ENCODE results near the gene ARHGAP42. TPM values are rescaled to one million over a fixed set of nuclear protein-coding genes. Genes with fewer than 3 reads are reported as not detected.

Gene ARHGAP42
- total RNA-seq, 1 donor = 1.4 TPM

GRCh38 chr11:100753172-100753543, 66.1 kb downstream of the ARHGAP42 start:
- Histone ChIP-seq H3K9me3 (ENCODE audit: low read depth, low read length) (peaks cover 3% of the 10 kb centered on the region), H3K27me3 (ENCODE audit: insufficient read depth, low read length) (no peaks in the 10 kb centered on the region), H3K4me1 (ENCODE audit: insufficient read depth, low read length) (no peaks in the 10 kb centered on the region), H3K4me3 (ENCODE audit: low read length) (no peak overlapping the region)

DNA sequence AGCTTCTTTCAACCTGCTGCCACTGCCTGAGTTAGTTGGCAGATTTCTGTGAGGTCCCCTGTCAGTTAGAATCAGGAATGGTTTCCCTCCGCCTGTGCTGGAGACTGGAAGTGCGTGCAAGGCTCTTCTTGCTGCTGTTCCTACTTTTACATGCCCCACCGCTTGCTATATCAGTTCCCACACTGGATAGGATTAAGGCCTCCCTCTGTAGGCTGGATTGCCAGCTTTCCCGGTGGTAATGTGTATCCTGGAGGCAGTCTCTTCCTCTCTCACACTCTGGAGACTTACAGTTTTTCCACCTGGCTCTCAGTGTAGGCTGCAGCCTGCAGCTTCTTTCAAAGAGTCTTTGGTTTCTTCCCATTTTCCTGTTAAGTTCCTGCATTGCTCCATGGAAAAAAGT, 66.5 kb downstream of the ARHGAP42 start:
- Histone ChIP-seq H3K9me3 (ENCODE audit: low read depth, low read length) (peaks cover 3% of the 10 kb centered on the region), H3K4me3 (ENCODE audit: low read length) (no peak overlapping the region), H3K27me3 (ENCODE audit: insufficient read depth, low read length) (no peaks in the 10 kb centered on the region), H3K4me1 (ENCODE audit: insufficient read depth, low read length) (no peaks in the 10 kb centered on the region)

DNA sequence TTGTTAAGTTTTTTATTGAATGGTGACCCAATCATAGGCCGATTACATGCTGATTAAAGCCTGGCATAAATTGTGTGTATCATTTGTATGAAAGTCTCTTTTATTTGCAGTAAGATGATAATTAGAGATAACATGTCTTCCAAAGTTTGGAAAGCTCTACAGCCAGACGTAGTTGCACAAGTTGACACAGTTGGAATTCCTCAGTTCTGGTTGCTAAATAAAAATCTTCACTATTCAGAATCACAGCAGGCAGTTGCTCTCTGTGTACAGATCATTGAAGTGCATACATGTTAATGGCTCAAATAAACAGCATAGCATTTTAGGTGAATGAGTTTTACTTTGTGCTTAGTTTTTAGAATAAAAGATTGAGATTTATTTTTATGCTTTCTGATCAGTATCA, 69.5 kb downstream of the ARHGAP42 start:
- H3K4me3 ChIP-seq (ENCODE audit: low read length) = no peak overlapping the region
- no peaks in the 10 kb centered on the region for H3K4me1 ChIP-seq (ENCODE audit: insufficient read depth, low read length)
- H3K27me3 ChIP-seq (ENCODE audit: insufficient read depth, low read length) = no peaks in the 10 kb centered on the region
- no peaks in the 10 kb centered on the region for H3K9me3 ChIP-seq (ENCODE audit: low read depth, low read length)

GRCh38 chr11:100757646-100758045, 70.6 kb downstream of the ARHGAP42 start:
- Histone ChIP-seq H3K4me3 (ENCODE audit: low read length) (no peak overlapping the region), H3K27me3 (ENCODE audit: insufficient read depth, low read length) (no peaks in the 10 kb centered on the region), H3K4me1 (ENCODE audit: insufficient read depth, low read length) (no peaks in the 10 kb centered on the region), H3K9me3 (ENCODE audit: low read depth, low read length) (no peaks in the 10 kb centered on the region)

- Histone ChIP-seq H3K4me1 (ENCODE audit: insufficient read depth, low read length) (no peaks in the 10 kb centered on the region), H3K4me3 (ENCODE audit: low read length) (no peak overlapping the region), H3K9me3 (ENCODE audit: low read depth, low read length) (no peaks in the 10 kb centered on the region), H3K27me3 (ENCODE audit: insufficient read depth, low read length) (no peaks in the 10 kb centered on the region)
Observed at GRCh38 chr11:100759106-100759505, 72.0 kb downstream of the ARHGAP42 start.

- H3K9me3 ChIP-seq (ENCODE audit: low read depth, low read length) = no peaks in the 10 kb centered on the region
- no peaks in the 10 kb centered on the region for H3K4me1 ChIP-seq (ENCODE audit: insufficient read depth, low read length)
- no peaks in the 10 kb centered on the region for H3K27me3 ChIP-seq (ENCODE audit: insufficient read depth, low read length)
Observed at GRCh38 chr11:100759856-100760255, 72.8 kb downstream of the ARHGAP42 start.

DNA sequence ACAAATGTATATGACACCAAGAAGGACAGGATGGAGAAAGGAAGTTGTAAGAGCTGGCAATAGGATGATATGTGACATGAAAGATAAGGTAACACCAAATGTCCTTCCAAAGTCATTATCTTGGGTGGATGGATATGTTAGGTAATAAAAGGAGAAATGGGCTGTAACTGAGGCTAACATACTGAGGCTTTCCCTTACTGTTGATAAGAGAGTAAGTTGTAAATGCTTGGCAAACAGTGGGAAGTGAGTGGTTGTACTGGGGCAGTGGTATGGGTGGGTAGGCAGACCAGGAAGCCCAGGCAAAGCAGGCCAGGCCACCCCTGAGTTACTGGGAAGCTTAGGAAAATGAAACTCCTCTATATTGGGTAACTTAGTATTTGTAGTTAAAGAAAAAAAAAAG, 73.7 kb downstream of the ARHGAP42 start:
- no peaks in the 10 kb centered on the region for H3K9me3 ChIP-seq (ENCODE audit: low read depth, low read length)

More at GRCh38 chr11:100759856-100760255, 72.8 kb downstream of the ARHGAP42 start:
- no peak overlapping the region for H3K4me3 ChIP-seq (ENCODE audit: low read length)

DNA sequence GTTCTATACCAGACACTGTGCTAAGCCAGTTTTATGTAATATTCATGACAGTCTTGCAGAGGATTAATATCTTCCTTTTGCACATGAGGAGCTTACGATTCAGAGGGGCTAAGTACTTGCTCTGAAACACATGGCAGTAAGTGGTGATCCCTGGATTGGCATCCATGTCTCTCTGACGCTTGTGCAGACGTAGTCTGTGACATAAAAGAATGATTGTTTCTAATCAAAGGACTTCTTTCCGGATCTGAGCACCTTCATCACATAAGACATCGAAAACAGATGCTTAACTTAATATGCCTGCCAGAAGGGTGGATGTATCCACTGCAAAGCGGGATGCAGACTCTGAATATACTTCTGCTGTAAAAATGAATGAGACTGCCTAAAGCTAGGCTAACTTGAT, 74.8 kb downstream of the ARHGAP42 start:
- H3K4me1 ChIP-seq (ENCODE audit: insufficient read depth, low read length) = no peaks in the 10 kb centered on the region
- no peaks in the 10 kb centered on the region for H3K27me3 ChIP-seq (ENCODE audit: insufficient read depth, low read length)
- H3K9me3 ChIP-seq (ENCODE audit: low read depth, low read length) = no peaks in the 10 kb centered on the region
- no peak overlapping the region for H3K4me3 ChIP-seq (ENCODE audit: low read length)

More for the DNA sequence above, 73.7 kb downstream of the ARHGAP42 start:
- Histone ChIP-seq H3K4me1 (ENCODE audit: insufficient read depth, low read length) (no peaks in the 10 kb centered on the region), H3K4me3 (ENCODE audit: low read length) (no peak overlapping the region), H3K27me3 (ENCODE audit: insufficient read depth, low read length) (no peaks in the 10 kb centered on the region)

DNA sequence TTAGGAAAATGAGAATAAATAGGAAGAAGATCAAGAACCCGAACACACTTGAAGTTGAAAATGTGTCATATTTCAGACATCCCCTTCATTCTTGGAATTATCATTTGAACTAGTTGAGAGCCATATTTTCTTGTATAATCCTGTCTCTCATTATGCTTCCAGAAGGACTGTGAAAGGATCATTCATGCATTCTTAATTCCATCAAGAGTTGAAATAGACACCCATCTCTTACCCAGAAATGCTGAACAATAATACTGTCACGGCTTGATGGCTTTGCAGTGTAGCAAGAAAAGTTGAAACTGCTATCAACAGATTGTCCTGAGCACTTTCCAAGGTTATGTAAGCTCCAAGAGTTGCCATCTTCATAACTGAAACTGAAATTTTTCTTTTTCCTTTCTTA, 79.7 kb downstream of the ARHGAP42 start:
- H3K9me3 ChIP-seq (ENCODE audit: low read depth, low read length) = no peaks in the 10 kb centered on the region
- no peaks in the 10 kb centered on the region for H3K4me1 ChIP-seq (ENCODE audit: insufficient read depth, low read length)
- H3K4me3 ChIP-seq (ENCODE audit: low read length) = no peak overlapping the region
- H3K27me3 ChIP-seq (ENCODE audit: insufficient read depth, low read length) = no peaks in the 10 kb centered on the region

DNA sequence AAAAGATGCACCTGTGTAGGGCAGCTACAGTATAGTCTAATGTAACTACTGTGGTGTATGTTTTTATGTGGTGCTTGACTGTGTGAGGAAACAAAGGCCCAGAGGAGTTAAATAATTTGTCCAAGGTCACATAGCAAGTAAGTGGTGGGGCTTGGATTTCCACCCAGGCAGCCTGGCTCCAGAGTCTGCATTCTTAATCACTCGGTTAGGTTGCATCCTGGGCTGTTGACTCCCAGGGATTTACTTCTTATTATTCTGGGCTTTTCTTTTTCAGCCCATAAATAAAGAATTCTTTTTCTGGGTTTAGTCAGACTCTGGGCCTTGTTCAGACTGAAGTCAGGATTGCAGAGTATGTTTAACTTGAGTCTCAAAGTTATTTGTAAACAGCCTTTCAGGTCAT, 82.1 kb downstream of the ARHGAP42 start:
- no peaks in the 10 kb centered on the region for H3K9me3 ChIP-seq (ENCODE audit: low read depth, low read length)
- no peaks in the 10 kb centered on the region for H3K27me3 ChIP-seq (ENCODE audit: insufficient read depth, low read length)
- H3K4me3 ChIP-seq (ENCODE audit: low read length) = no peak overlapping the region
- H3K4me1 ChIP-seq (ENCODE audit: insufficient read depth, low read length) = no peaks in the 10 kb centered on the region

GRCh38 chr11:100769617-100770016, 82.5 kb downstream of the ARHGAP42 start:
- H3K4me1 ChIP-seq (ENCODE audit: insufficient read depth, low read length) = no peaks in the 10 kb centered on the region
- H3K9me3 ChIP-seq (ENCODE audit: low read depth, low read length) = no peaks in the 10 kb centered on the region
- H3K4me3 ChIP-seq (ENCODE audit: low read length) = no peak overlapping the region
- H3K27me3 ChIP-seq (ENCODE audit: insufficient read depth, low read length) = no peaks in the 10 kb centered on the region

- Histone ChIP-seq H3K27me3 (ENCODE audit: insufficient read depth, low read length) (no peaks in the 10 kb centered on the region), H3K4me3 (ENCODE audit: low read length) (no peak overlapping the region), H3K4me1 (ENCODE audit: insufficient read depth, low read length) (no peaks in the 10 kb centered on the region), H3K9me3 (ENCODE audit: low read depth, low read length) (no peaks in the 10 kb centered on the region)
Observed at GRCh38 chr11:100774132-100774531, 87.0 kb downstream of the ARHGAP42 start.

DNA sequence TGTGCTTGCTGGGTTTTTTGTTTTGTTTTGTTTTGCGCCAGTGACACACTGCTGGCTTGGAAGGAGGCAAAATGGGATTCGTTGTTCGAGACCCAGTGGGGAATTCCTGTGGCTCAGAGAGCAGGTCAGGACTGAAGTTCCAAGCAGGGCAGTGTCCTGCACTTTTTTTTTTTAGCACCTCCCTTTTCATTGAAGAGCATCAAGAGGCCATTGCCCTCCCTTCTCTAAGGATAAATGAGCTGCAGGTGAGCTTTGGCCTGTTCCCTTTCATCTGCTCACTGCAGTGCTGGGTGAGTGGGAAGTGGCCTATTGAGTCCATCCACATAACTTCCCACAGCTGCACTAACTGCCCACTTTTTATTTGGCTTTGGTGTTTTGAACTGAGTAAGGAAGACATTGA, 87.8 kb downstream of the ARHGAP42 start:
- Histone ChIP-seq H3K9me3 (ENCODE audit: low read depth, low read length) (no peaks in the 10 kb centered on the region), H3K27me3 (ENCODE audit: insufficient read depth, low read length) (no peaks in the 10 kb centered on the region), H3K4me1 (ENCODE audit: insufficient read depth, low read length) (no peaks in the 10 kb centered on the region), H3K4me3 (ENCODE audit: low read length) (no peak overlapping the region)

GRCh38 chr11:100776212-100776896, 89.3 kb downstream of the ARHGAP42 start:
- no peak overlapping the region for H3K4me3 ChIP-seq (ENCODE audit: low read length)
- no peaks in the 10 kb centered on the region for H3K9me3 ChIP-seq (ENCODE audit: low read depth, low read length)
- H3K4me1 ChIP-seq (ENCODE audit: insufficient read depth, low read length) = no peaks in the 10 kb centered on the region
- no peaks in the 10 kb centered on the region for H3K27me3 ChIP-seq (ENCODE audit: insufficient read depth, low read length)

GRCh38 chr11:100777103-100777502, 90.0 kb downstream of the ARHGAP42 start:
- H3K4me3 ChIP-seq (ENCODE audit: low read length) = no peak overlapping the region
- no peaks in the 10 kb centered on the region for H3K4me1 ChIP-seq (ENCODE audit: insufficient read depth, low read length)
- no peaks in the 10 kb centered on the region for H3K9me3 ChIP-seq (ENCODE audit: low read depth, low read length)
- H3K27me3 ChIP-seq (ENCODE audit: insufficient read depth, low read length) = no peaks in the 10 kb centered on the region

- Histone ChIP-seq H3K4me1 (ENCODE audit: insufficient read depth, low read length) (no peaks in the 10 kb centered on the region), H3K27me3 (ENCODE audit: insufficient read depth, low read length) (no peaks in the 10 kb centered on the region), H3K4me3 (ENCODE audit: low read length) (no peak overlapping the region), H3K9me3 (ENCODE audit: low read depth, low read length) (no peaks in the 10 kb centered on the region)
Observed at GRCh38 chr11:100777736-100778135, 90.6 kb downstream of the ARHGAP42 start.

Measured in mononuclear cell (primary cell).